ENCODE measurements around the gene FOXG1.
A peak's percentile ranks its signal among the peaks of the same experiment; 100 is the strongest.

FOXG1 gene

DNA sequence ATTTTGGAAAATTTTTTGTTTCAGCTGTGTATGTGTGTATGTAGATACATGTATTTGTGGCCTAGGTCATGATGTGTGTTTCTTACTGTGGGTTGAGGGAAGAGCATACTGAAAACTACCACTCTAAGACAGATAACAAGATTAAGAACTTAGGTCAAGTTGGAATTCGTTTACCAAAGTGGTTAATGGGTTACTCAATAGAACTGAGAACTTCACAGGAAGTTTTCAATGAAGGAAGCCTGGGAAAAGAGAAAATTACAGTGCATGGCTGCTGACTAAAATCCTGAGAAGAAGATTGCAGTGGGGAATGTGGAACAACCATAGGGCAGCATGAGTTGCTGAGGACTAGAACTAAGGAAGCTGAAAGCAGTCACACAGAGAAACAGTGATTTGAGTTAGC is 21.4 kb upstream of the FOXG1 start:
- DNase-seq (ENCODE audit: low read depth): no peak
- TF ChIP-seq, protein P1, sequence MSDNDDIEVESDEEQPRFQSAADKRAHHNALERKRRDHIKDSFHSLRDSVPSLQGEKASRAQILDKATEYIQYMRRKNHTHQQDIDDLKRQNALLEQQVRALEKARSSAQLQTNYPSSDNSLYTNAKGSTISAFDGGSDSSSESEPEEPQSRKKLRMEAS (IDR thresholded peaks at IDR 0.05; ENCODE audit: low read depth, low read length): no peak
- TF ChIP-seq MYC (IDR thresholded peaks at IDR 0.05; ENCODE audit: low read depth, low read length): no peak
- no peak for TF ChIP-seq POLR2A (IDR thresholded peaks at IDR 0.05; ENCODE audit: extremely low read depth, insufficient read length)
- TF ChIP-seq, protein P2, sequence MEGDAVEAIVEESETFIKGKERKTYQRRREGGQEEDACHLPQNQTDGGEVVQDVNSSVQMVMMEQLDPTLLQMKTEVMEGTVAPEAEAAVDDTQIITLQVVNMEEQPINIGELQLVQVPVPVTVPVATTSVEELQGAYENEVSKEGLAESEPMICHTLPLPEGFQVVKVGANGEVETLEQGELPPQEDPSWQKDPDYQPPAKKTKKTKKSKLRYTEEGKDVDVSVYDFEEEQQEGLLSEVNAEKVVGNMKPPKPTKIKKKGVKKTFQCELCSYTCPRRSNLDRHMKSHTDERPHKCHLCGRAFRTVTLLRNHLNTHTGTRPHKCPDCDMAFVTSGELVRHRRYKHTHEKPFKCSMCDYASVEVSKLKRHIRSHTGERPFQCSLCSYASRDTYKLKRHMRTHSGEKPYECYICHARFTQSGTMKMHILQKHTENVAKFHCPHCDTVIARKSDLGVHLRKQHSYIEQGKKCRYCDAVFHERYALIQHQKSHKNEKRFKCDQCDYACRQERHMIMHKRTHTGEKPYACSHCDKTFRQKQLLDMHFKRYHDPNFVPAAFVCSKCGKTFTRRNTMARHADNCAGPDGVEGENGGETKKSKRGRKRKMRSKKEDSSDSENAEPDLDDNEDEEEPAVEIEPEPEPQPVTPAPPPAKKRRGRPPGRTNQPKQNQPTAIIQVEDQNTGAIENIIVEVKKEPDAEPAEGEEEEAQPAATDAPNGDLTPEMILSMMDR (IDR thresholded peaks at IDR 0.05; ENCODE audit: low read depth, low read length): no peak
- H3K4me3 ChIP-seq (ENCODE audit: low read depth, low read length): no peak overlapping the region

DNA sequence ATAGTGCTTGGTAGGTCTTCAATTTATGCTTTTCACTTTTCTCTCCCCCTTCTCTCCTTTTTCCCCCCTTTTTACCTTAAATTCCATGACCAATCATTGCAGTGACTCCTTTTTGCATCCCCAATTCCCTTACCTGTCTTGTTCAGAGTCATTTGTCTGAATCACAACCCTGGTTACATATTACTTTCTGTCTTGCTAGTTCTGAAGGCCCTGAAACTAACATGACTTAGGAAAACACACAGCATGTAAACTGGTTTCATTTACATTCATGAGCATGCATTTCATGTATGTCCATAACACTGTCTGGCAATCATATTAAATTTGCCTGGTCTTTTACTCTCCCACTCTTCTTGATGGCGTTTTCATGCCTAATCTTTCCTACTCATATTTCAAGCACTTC is 20.3 kb upstream of the FOXG1 start:
- no peak overlapping the region for H3K4me3 ChIP-seq (ENCODE audit: low read depth, low read length)
- DNase-seq (ENCODE audit: low read depth): no peak
- no peak for TF ChIP-seq POLR2A (IDR thresholded peaks at IDR 0.05; ENCODE audit: extremely low read depth, insufficient read length)
- TF ChIP-seq, protein P1 (IDR thresholded peaks at IDR 0.05; ENCODE audit: low read depth, low read length): no peak

DNA sequence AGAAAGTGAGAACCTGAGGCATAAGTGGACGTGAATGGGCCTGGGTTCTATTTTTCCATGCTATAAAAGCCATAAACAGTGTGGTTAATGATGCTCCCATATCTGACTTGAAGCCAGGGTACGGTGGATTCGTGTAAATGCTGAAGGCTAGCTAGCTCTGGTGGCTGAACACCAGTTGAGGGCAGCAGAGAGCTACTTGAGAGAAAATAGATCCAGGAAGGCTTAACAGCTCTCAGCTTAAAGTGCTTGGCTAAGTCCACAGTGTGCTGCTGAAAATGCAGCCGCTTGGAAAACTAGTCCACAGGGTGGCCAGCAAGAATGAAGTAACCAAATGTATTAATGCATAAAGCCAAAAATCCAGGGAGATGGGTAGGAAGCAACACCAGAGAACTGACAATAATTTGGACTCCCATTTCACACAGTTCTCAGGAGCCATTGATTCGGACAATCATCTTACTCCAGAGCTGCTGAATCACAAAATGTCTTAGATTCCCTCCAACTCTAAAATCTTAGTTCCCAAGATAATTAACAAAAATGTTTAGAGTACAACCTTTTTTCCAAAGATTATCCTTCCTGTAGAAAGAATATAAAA is 15.0 kb upstream of the FOXG1 start:
- TF ChIP-seq, protein P2 (IDR thresholded peaks at IDR 0.05; ENCODE audit: low read depth, low read length): peak; percentile 80
- TF ChIP-seq, protein P1 (IDR thresholded peaks at IDR 0.05; ENCODE audit: low read depth, low read length): no peak
- TF ChIP-seq POLR2A (IDR thresholded peaks at IDR 0.05; ENCODE audit: extremely low read depth, insufficient read length): no peak
- peak; percentile 59 for DNase-seq (ENCODE audit: low read depth)
- no peak overlapping the region for H3K4me3 ChIP-seq (ENCODE audit: low read depth, low read length)

DNA sequence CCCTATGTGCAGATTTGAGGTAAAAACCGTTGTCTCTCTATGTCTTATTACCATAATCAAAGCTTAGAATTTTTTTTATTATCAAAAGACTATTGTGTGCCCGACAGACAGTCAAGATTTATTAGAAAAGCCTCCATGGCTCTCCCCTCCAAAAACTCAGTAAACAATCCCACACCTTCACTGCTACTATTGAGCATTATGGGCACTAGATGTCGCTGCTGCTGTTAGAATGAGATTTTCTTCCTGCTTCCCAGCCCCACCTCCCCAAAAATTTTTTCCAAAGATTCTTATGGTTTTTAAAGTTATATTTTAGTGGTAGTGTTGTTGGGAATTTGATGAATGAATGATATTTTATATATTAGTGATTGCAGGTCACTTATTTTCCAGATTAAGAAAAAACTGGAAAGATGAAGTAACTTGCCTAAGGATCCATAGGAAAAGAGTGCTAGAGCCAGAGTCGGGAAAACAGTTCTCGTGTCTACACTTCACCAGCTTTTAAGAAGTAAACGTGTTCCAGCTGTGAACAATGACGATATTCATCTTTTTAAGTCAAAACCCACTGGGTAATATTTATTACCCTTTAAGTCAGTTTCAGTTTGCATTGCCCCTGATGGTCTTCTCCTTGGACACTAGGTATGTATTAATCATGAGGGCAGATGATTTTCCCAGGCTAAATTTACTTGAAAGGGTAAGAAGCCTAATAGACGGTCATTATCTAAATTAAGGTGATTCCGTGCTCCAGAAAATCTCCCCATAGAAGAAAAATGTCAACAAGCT is 12.2 kb upstream of the FOXG1 start:
- TF ChIP-seq, protein P2 (IDR thresholded peaks at IDR 0.05; ENCODE audit: low read depth, low read length): peak; percentile 63
- TF ChIP-seq, protein P1 (IDR thresholded peaks at IDR 0.05; ENCODE audit: low read depth, low read length): no peak
- TF ChIP-seq POLR2A (IDR thresholded peaks at IDR 0.05; ENCODE audit: extremely low read depth, insufficient read length): no peak
- TF ChIP-seq MYC (IDR thresholded peaks at IDR 0.05; ENCODE audit: low read depth, low read length): no peak
- H3K4me3 ChIP-seq (ENCODE audit: low read depth, low read length): no peak overlapping the region
- peak; percentile 36 for DNase-seq (ENCODE audit: low read depth)

DNA sequence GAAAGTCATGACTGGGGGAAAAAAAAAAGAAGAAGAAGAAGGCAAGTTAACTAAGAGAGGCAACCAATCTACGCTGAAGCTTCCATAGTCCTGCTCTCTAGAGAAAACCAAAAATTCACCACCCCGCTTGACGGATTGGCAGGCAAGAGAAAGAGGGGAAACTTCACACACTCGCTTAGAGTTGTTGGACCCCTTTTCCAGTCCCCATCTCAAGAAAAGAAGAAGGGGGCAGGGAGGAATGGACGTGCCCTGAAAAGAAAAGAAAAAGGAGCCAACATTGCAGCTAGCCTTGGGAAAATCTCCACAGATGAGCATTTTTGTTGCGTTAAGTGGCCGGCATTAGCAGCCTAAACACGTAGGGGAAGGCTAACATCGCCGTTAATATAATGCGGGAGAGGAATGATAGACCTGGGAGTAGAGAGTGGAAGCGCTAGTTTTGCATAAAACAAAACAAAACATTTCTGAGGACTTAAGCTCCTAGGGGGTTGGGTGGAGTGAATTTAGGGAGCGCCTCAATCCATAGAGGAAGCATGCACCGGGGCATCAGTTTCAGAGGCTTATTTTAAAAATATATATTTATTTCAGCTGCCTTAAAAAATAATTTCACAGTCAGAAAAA is 11.3 kb upstream of the FOXG1 start:
- TF ChIP-seq POLR2A (IDR thresholded peaks at IDR 0.05; ENCODE audit: extremely low read depth, insufficient read length) (no peak), MYC (IDR thresholded peaks at IDR 0.05; ENCODE audit: low read depth, low read length) (no peak)
- DNase-seq (ENCODE audit: low read depth): no peak
- H3K4me3 ChIP-seq (ENCODE audit: low read depth, low read length): no peak overlapping the region

DNA sequence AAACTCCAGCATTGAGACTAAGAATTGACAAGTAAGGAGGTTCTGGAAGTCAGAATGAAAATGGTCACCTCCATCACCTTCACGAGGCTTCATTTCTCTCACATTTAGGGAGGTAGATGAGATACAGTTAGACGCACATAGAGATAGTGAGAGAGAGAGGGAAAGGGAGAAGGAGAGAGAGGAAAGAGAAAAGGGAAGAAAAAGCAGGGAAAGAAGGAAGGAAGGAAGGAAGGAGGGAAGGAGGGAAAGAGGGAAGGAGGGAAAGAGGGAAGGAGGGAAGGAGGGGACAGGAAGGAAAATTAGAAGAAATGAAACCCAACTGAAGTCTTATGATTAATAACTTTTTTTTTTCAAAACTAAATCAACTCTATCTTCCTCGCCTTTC is 10.7 kb upstream of the FOXG1 start:
- no peak overlapping the region for H3K4me3 ChIP-seq (ENCODE audit: low read depth, low read length)
- TF ChIP-seq POLR2A (IDR thresholded peaks at IDR 0.05; ENCODE audit: extremely low read depth, insufficient read length) (no peak), MYC (IDR thresholded peaks at IDR 0.05; ENCODE audit: low read depth, low read length) (no peak)
- TF ChIP-seq, protein P2 (IDR thresholded peaks at IDR 0.05; ENCODE audit: low read depth, low read length): no peak
- TF ChIP-seq, protein P1 (IDR thresholded peaks at IDR 0.05; ENCODE audit: low read depth, low read length): no peak
- no peak for DNase-seq (ENCODE audit: low read depth)

Measured in NB4 (cell line).